Islet precursor cell (in vitro differentiated cells): Measurements from ENCODE around the gene BICRA.
"Not testable (repeated sequence)": the region's sequence is repeated elsewhere in the genome, so short reads cannot be mapped to it uniquely, and the experiment has no call there.

ENCODE experiments used
- DNase-seq: peaks from one replicate; pipeline ENCODE4 v3.0.0-alpha.2; 2018

Gene BICRA

GRCh38 chr19:47631681-47632446, 22.9 kb downstream of the BICRA start:
- no peak for DNase-seq

- DNase-seq, result no peak
These were observed 24.6 kb downstream of the BICRA start for GRCh38 chr19:47633517-47633916.

GRCh38 chr19:47633996-47634395, 25.1 kb downstream of the BICRA start:
- DNase-seq, result no peak

- not testable (repeated sequence) for DNase-seq
These were observed 26.3 kb downstream of the BICRA start for GRCh38 chr19:47635152-47635754.

- DNase-seq, result no peak
These were observed 28.6 kb downstream of the BICRA start for GRCh38 chr19:47637550-47637949.

- DNase-seq, result no peak
These were observed 33.1 kb downstream of the BICRA start for GRCh38 chr19:47641891-47642485.

- no peak for DNase-seq
These were observed 34.3 kb downstream of the BICRA start for GRCh38 chr19:47643281-47643680.

GRCh38 chr19:47644199-47644598, 35.3 kb downstream of the BICRA start:
- no peak for DNase-seq

- no peak for DNase-seq
These were observed 36.0 kb downstream of the BICRA start for GRCh38 chr19:47644743-47645482.

- DNase-seq, result no peak
These were observed 38.0 kb downstream of the BICRA start for GRCh38 chr19:47646924-47647323.

GRCh38 chr19:47649588-47649987, 40.7 kb downstream of the BICRA start:
- no peak for DNase-seq

- no peak for DNase-seq
These were observed 41.8 kb downstream of the BICRA start for GRCh38 chr19:47650700-47651099.

GRCh38 chr19:47651132-47651531, 42.2 kb downstream of the BICRA start:
- DNase-seq, result no peak

- no peak for DNase-seq
These were observed 42.8 kb downstream of the BICRA start for GRCh38 chr19:47651691-47652090.

GRCh38 chr19:47652285-47652684, 43.4 kb downstream of the BICRA start:
- DNase-seq, result no peak

- DNase-seq, result no peak
These were observed 44.9 kb downstream of the BICRA start for GRCh38 chr19:47653856-47654255.

- no peak for DNase-seq
These were observed 48.8 kb downstream of the BICRA start for GRCh38 chr19:47657719-47658118.

- DNase-seq, result no peak
These were observed 49.8 kb downstream of the BICRA start for GRCh38 chr19:47658431-47659348.

GRCh38 chr19:47660435-47660832, 51.5 kb downstream of the BICRA start:
- DNase-seq, result no peak

- DNase-seq, result no peak
These were observed 52.2 kb downstream of the BICRA start for GRCh38 chr19:47661161-47661560.

GRCh38 chr19:47661611-47662010, 52.7 kb downstream of the BICRA start:
- DNase-seq, result no peak

GRCh38 chr19:47663435-47663910, 54.5 kb downstream of the BICRA start:
- DNase-seq, result no peak
